GM18526 (cell line): ENCODE measurements around the gene UGT1A7.

Experiments used
- POLR2A ChIP-seq: IDR thresholded peaks from 3 replicates; pipeline ENCODE4 v1.6.1; 2011; ENCODE audit not compliant: insufficient read length; ENCODE audit errors: extremely low read depth

UGT1A7 gene

GRCh38 chr2:233814056-233814835 is 132.5 kb downstream of the UGT1A7 start:
- no peak for TF ChIP-seq POLR2A

- no peak for TF ChIP-seq POLR2A
Measured at GRCh38 chr2:233815861-233816260, 134.2 kb downstream of the UGT1A7 start.

- no peak for TF ChIP-seq POLR2A
Measured at GRCh38 chr2:233816334-233816733, 134.6 kb downstream of the UGT1A7 start.

- no peak for TF ChIP-seq POLR2A
Measured at GRCh38 chr2:233816771-233817170, 135.1 kb downstream of the UGT1A7 start.

GRCh38 chr2:233817361-233817911 is 135.7 kb downstream of the UGT1A7 start:
- TF ChIP-seq POLR2A: no peak

GRCh38 chr2:233817995-233818638 is 136.4 kb downstream of the UGT1A7 start:
- TF ChIP-seq POLR2A: no peak

GRCh38 chr2:233818639-233819621 is 137.2 kb downstream of the UGT1A7 start:
- TF ChIP-seq POLR2A: no peak

GRCh38 chr2:233819884-233820773 is 138.4 kb downstream of the UGT1A7 start:
- no peak for TF ChIP-seq POLR2A

- TF ChIP-seq POLR2A: no peak
Measured at GRCh38 chr2:233820774-233821105, 139.0 kb downstream of the UGT1A7 start.

GRCh38 chr2:233821196-233821595 is 139.5 kb downstream of the UGT1A7 start:
- no peak for TF ChIP-seq POLR2A

GRCh38 chr2:233821709-233822100 is 140.0 kb downstream of the UGT1A7 start:
- TF ChIP-seq POLR2A: no peak

- TF ChIP-seq POLR2A: no peak
Measured at GRCh38 chr2:233822101-233822771, 140.5 kb downstream of the UGT1A7 start.
